ENCODE measurements around the gene IFRD1.

The IFRD1 gene

DNA sequence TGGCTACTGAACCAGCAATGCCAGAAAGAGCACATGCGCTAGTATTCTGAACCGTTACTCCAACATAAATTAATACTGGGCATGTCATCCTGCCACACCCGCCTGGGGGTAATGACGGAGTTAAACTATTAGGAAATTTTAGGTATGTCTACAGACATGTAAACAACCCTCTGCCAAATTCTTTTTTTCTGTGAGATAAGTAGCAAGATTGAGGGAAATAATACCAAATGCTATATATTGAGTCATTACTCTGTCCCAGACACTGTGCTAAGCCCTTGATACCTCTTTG lies 37.9 kb downstream of the IFRD1 start:
- H3K27me3 ChIP-seq (ENCODE audit: control insufficient read depth in 1 of 2, insufficient read depth in 2 of 2, low read length in 2 of 2), result no peaks in the 10 kb centered on the region
- H3K4me1 ChIP-seq (ENCODE audit: control insufficient read depth, insufficient read depth, low read length), result peaks cover 7% of the 10 kb centered on the region
- no peak overlapping the region for H3K4me3 ChIP-seq (ENCODE audit: low read length in 2 of 2)
- no peaks in the 10 kb centered on the region for H3K9me3 ChIP-seq (ENCODE audit: control insufficient read depth in 2 of 2, low read length in 2 of 2)
- no peak overlapping the region for H3K27ac ChIP-seq (ENCODE audit: low read length)
- no peak overlapping the region for H3K9ac ChIP-seq (ENCODE audit: low read length in 2 of 2)
- H3K36me3 ChIP-seq (ENCODE audit: control insufficient read depth in 2 of 2, insufficient read depth in 2 of 2, low read length in 2 of 2), result peaks cover 0 to 2% of the 10 kb centered on the region in 2 donors

DNA sequence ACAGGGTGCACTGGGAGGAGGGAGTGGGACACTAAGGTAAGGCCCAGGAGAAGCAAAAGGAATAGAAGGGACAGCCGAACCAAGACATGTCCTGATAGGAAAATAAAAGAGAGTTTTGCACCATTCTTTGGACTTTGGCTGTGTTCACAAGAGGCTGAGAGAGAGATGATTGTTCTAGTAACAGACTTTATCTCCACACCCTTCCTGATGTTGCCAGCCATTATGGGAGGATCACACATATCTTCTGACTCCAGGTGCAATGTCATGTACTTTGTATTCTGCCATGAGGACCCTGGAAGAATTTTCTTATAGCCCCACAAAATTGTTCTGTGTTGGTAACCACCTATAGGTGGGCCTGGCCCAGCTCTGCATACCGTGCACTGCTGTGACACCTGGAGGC lies 41.9 kb downstream of the IFRD1 start:
- H3K4me3 ChIP-seq (ENCODE audit: low read length in 2 of 2), result no peak overlapping the region
- H3K9me3 ChIP-seq (ENCODE audit: control insufficient read depth in 2 of 2, low read length in 2 of 2), result no peaks in the 10 kb centered on the region
- peaks cover 0 to 2% of the 10 kb centered on the region in 2 donors for H3K36me3 ChIP-seq (ENCODE audit: control insufficient read depth in 2 of 2, insufficient read depth in 2 of 2, low read length in 2 of 2)
- no peak overlapping the region for H3K27ac ChIP-seq (ENCODE audit: low read length)
- H3K27me3 ChIP-seq (ENCODE audit: control insufficient read depth in 1 of 2, insufficient read depth in 2 of 2, low read length in 2 of 2), result no peaks in the 10 kb centered on the region
- no peak overlapping the region for H3K9ac ChIP-seq (ENCODE audit: low read length in 2 of 2)
- H3K4me1 ChIP-seq (ENCODE audit: control insufficient read depth, insufficient read depth, low read length), result no peaks in the 10 kb centered on the region

DNA sequence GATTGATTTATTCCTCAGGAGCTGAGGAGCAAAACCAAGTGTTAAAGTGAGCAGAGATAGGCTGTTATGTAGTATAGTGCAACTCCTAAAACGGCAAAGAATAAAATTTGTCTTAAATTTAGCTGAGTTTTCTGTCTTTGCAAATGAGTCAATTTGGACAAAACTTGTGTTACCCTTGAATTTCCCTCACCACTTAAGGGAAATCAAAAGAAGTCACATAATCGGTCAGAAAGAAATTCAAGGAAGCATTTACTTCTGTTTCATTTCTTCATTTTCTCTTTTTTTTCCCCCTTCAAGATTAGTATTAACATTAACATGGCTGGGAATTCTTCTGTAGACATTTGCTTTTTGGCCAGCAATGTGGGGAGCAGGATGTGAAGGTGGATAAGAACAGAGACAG lies 44.4 kb downstream of the IFRD1 start:
- peaks cover 0 to 2% of the 10 kb centered on the region in 2 donors for H3K36me3 ChIP-seq (ENCODE audit: control insufficient read depth in 2 of 2, insufficient read depth in 2 of 2, low read length in 2 of 2)
- no peak overlapping the region for H3K4me3 ChIP-seq (ENCODE audit: low read length in 2 of 2)
- H3K27me3 ChIP-seq (ENCODE audit: control insufficient read depth in 1 of 2, insufficient read depth in 2 of 2, low read length in 2 of 2), result no peaks in the 10 kb centered on the region
- H3K4me1 ChIP-seq (ENCODE audit: control insufficient read depth, insufficient read depth, low read length), result no peaks in the 10 kb centered on the region
- no peak overlapping the region for H3K9ac ChIP-seq (ENCODE audit: low read length in 2 of 2)
- H3K9me3 ChIP-seq (ENCODE audit: control insufficient read depth in 2 of 2, low read length in 2 of 2), result no peaks in the 10 kb centered on the region
- H3K27ac ChIP-seq (ENCODE audit: low read length), result no peak overlapping the region

DNA sequence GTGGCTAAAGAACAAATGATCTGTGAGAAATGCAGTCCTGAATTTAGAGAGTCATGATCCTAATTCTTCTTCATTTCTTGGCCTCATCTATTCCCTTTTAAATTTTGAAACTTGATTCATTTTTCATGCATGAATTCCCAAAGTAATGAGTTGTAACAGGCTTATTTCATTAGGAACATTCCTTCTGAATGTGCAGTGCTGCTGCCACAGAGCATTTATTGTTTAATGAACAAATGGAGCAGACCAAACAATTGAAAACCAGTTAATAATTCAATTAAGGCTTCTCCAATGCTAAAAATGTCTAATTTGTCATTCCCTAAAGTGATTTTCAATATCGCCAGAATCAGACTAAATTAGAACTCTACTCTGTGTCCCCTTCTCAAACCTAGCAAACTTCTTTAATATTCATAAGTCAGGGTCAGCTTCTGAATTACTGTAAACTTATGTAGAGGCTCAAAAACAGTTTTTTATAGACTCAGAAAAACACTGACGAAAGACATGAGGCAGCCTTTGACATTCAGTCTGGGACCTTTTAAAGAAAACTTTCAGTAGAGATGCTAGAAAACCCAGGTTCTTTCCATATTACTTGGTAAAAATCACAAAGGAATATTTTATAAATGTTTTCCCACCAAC lies 45.0 kb downstream of the IFRD1 start:
- Histone ChIP-seq H3K4me1 (ENCODE audit: control insufficient read depth, insufficient read depth, low read length) (no peaks in the 10 kb centered on the region), H3K36me3 (ENCODE audit: control insufficient read depth in 2 of 2, insufficient read depth in 2 of 2, low read length in 2 of 2) (no peaks in the 10 kb centered on the region), H3K9ac (ENCODE audit: low read length in 2 of 2) (no peak overlapping the region), H3K27ac (ENCODE audit: low read length) (no peak overlapping the region), H3K4me3 (ENCODE audit: low read length in 2 of 2) (no peak overlapping the region), H3K9me3 (ENCODE audit: control insufficient read depth in 2 of 2, low read length in 2 of 2) (no peaks in the 10 kb centered on the region), H3K27me3 (ENCODE audit: control insufficient read depth in 1 of 2, insufficient read depth in 2 of 2, low read length in 2 of 2) (no peaks in the 10 kb centered on the region)

DNA sequence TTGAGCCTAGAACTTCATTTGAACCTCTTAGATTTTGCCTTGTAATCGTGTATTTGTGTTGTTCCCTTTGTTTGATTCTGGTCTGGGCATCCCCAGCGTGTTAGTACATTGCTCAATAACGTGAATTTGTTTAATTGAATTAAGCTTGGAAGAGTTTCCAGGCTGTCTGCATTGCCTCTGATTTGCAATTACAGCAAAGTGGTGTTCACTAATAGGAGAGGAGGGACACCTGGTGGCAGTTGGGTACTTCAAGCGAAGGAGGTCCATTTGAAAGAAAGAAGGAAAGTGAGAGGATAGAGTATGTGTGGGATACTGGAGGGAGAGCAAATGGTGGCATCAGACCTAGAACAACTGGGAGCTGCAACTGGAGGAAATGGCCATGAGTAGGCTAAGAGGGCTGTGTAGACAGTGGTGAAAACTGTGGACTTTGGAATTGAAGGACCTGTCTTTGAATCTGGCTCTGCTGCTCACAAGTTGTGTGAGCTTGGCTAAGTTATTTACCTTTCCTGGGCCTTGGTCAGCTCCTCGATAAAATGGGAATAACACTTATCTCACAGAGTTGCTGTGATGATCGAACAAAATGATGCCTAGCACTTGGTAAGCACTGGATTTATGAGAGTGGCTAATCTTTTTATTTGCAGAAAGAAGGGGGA lies 45.7 kb downstream of the IFRD1 start:
- H3K36me3 ChIP-seq (ENCODE audit: control insufficient read depth in 2 of 2, insufficient read depth in 2 of 2, low read length in 2 of 2), result no peaks in the 10 kb centered on the region
- no peaks in the 10 kb centered on the region for H3K9me3 ChIP-seq (ENCODE audit: control insufficient read depth in 2 of 2, low read length in 2 of 2)
- no peaks in the 10 kb centered on the region for H3K4me1 ChIP-seq (ENCODE audit: control insufficient read depth, insufficient read depth, low read length)
- no peaks in the 10 kb centered on the region for H3K27me3 ChIP-seq (ENCODE audit: control insufficient read depth in 1 of 2, insufficient read depth in 2 of 2, low read length in 2 of 2)
- H3K9ac ChIP-seq (ENCODE audit: low read length in 2 of 2), result no peak overlapping the region
- no peak overlapping the region for H3K4me3 ChIP-seq (ENCODE audit: low read length in 2 of 2)
- H3K27ac ChIP-seq (ENCODE audit: low read length), result no peak overlapping the region

DNA sequence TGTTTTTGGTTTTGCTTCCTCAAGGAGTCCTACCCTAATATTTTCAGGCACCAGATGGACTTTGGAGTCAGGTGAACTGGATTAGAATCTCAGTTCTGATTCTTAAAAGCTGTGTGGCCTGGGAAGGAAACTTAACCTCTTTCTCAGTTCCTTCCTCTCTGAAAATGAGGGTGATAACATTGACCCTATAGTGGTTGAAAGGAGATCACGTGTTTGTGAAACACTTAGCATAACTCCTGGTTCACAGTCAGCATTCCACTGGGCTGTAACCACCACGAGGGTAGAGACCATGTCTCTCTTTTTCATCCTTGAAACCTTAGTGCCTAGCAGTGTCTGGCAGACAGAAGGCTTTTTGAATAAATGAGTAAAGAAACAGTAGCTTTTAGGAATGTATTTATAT lies 47.2 kb downstream of the IFRD1 start:
- no peaks in the 10 kb centered on the region for H3K36me3 ChIP-seq (ENCODE audit: control insufficient read depth in 2 of 2, insufficient read depth in 2 of 2, low read length in 2 of 2)
- no peaks in the 10 kb centered on the region for H3K27me3 ChIP-seq (ENCODE audit: control insufficient read depth in 1 of 2, insufficient read depth in 2 of 2, low read length in 2 of 2)
- H3K9ac ChIP-seq (ENCODE audit: low read length in 2 of 2), result no peak overlapping the region
- H3K4me1 ChIP-seq (ENCODE audit: control insufficient read depth, insufficient read depth, low read length), result no peaks in the 10 kb centered on the region
- H3K4me3 ChIP-seq (ENCODE audit: low read length in 2 of 2), result no peak overlapping the region
- H3K9me3 ChIP-seq (ENCODE audit: control insufficient read depth in 2 of 2, low read length in 2 of 2), result no peaks in the 10 kb centered on the region
- H3K27ac ChIP-seq (ENCODE audit: low read length), result no peak overlapping the region

DNA sequence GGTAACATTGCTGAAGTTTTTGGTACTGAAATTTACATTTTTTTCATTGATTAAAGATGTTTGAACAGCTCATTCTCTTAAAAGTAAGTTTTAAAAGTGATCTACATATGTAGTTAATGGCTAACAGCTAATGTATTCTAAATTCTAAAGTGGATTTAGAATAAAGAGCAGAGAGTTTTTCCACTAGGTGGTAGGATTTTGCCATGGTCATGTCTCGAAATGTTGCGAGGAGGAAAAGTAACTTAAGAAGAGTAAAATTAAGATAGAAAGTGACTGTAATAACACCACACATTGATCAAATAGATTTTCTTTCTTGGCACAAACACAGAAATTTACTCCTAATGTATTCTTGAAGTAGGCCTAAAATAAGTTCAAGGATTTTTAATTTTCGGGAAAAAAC lies 50.4 kb downstream of the IFRD1 start:
- no peak overlapping the region for H3K9ac ChIP-seq (ENCODE audit: low read length in 2 of 2)

DNA sequence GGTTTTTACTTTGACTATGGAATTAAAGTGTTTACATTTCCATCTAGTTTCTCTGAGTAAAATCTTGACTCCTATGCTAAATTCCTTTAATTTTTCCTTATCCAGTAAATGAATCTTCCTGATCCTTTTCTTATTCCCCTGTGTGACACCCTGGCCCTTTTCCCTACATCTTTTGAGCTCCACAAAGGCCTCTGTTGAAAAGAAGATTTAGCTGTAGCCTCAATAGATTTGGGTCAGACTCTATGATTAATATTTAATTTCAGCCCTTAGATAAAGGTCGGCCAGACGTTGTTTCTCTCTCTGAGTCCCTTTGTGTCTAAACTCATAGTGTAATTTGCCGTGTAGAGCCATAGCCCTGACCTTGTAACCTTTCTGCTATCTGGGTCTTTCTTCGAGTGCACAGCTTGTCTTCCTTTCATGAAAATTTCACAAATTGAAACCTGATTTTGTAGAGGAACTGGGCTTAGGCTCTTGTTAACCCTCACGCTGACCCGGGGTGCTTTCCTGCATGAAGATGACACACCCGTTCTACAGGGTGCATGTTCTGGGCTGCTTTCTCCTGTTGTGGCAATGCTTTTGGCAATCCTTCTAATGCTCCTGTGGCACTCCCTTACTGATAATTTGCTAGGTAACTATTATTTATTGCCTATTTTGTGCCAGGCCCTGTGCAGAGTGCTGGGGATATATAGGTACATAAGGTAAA lies 51.7 kb downstream of the IFRD1 start:
- Histone ChIP-seq H3K4me1 (ENCODE audit: control insufficient read depth, insufficient read depth, low read length) (peaks cover 4% of the 10 kb centered on the region), H3K27ac (ENCODE audit: low read length) (no peak overlapping the region), H3K4me3 (ENCODE audit: low read length in 2 of 2) (no peak overlapping the region), H3K9ac (ENCODE audit: low read length in 2 of 2) (no peak overlapping the region), H3K36me3 (ENCODE audit: control insufficient read depth in 2 of 2, insufficient read depth in 2 of 2, low read length in 2 of 2) (no peaks in the 10 kb centered on the region), H3K9me3 (ENCODE audit: control insufficient read depth in 2 of 2, low read length in 2 of 2) (no peaks in the 10 kb centered on the region), H3K27me3 (ENCODE audit: control insufficient read depth in 1 of 2, insufficient read depth in 2 of 2, low read length in 2 of 2) (no peaks in the 10 kb centered on the region)

More for the DNA sequence above, 50.4 kb downstream of the IFRD1 start:
- Histone ChIP-seq H3K27me3 (ENCODE audit: control insufficient read depth in 1 of 2, insufficient read depth in 2 of 2, low read length in 2 of 2) (no peaks in the 10 kb centered on the region), H3K27ac (ENCODE audit: low read length) (no peak overlapping the region), H3K9me3 (ENCODE audit: control insufficient read depth in 2 of 2, low read length in 2 of 2) (no peaks in the 10 kb centered on the region), H3K4me1 (ENCODE audit: control insufficient read depth, insufficient read depth, low read length) (peaks cover 4% of the 10 kb centered on the region), H3K4me3 (ENCODE audit: low read length in 2 of 2) (no peak overlapping the region), H3K36me3 (ENCODE audit: control insufficient read depth in 2 of 2, insufficient read depth in 2 of 2, low read length in 2 of 2) (no peaks in the 10 kb centered on the region)

DNA sequence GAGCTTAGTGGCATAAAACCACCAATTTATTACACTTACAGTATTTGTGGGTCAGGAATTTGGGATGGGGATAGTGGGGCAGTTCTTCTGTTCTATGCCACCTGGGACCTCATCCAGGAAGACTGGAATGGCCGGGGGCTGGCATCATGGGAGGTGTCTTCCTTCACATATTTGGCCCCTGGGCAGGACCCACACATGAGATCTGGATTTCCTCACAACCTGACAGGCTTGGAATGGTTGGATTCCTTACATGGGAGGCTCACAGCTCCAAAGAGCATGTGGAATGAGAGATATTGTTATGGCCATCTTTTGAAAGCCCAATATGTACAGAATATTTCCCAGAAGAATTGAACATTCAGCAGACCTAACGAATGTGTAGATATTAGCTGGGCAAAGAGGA lies 52.4 kb downstream of the IFRD1 start:
- Histone ChIP-seq H3K4me3 (ENCODE audit: low read length in 2 of 2) (no peak overlapping the region), H3K27me3 (ENCODE audit: control insufficient read depth in 1 of 2, insufficient read depth in 2 of 2, low read length in 2 of 2) (no peaks in the 10 kb centered on the region), H3K27ac (ENCODE audit: low read length) (no peak overlapping the region), H3K9ac (ENCODE audit: low read length in 2 of 2) (no peak overlapping the region), H3K9me3 (ENCODE audit: control insufficient read depth in 2 of 2, low read length in 2 of 2) (no peaks in the 10 kb centered on the region), H3K36me3 (ENCODE audit: control insufficient read depth in 2 of 2, insufficient read depth in 2 of 2, low read length in 2 of 2) (no peaks in the 10 kb centered on the region), H3K4me1 (ENCODE audit: control insufficient read depth, insufficient read depth, low read length) (peaks cover 4% of the 10 kb centered on the region)

DNA sequence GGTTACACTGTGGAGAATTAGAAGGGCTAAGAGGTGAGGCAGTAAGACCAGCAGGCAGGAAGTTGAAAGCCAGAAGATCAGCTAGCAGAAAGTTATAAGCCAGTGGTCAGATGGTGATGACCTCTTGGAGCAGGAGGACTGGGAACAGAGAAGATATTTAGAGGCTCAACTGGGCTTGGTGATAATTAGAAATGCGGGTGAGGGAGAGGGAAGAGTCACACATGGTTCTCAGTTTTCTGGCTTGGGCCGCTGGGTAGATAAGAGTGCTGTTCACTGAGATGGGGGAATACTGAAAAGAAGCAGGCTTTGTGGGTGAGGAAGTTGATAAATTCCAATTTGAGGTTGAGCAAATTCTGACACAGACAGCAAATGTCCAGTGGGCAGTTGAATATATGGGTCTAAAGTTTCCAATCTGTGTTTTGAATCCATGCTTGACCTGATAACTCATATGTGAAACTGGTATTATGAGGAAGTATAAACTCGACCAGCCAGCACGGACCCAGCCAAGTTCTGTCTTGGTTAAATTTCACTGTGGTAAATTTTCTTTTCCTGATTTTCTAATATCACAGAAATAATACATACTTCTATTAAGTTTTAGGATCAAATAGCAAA lies 53.2 kb downstream of the IFRD1 start:
- Histone ChIP-seq H3K27ac (ENCODE audit: low read length) (no peak overlapping the region), H3K4me1 (ENCODE audit: control insufficient read depth, insufficient read depth, low read length) (peaks cover 4% of the 10 kb centered on the region), H3K27me3 (ENCODE audit: control insufficient read depth in 1 of 2, insufficient read depth in 2 of 2, low read length in 2 of 2) (no peaks in the 10 kb centered on the region), H3K36me3 (ENCODE audit: control insufficient read depth in 2 of 2, insufficient read depth in 2 of 2, low read length in 2 of 2) (no peaks in the 10 kb centered on the region), H3K9ac (ENCODE audit: low read length in 2 of 2) (no peak overlapping the region), H3K4me3 (ENCODE audit: low read length in 2 of 2) (no peak overlapping the region), H3K9me3 (ENCODE audit: control insufficient read depth in 2 of 2, low read length in 2 of 2) (no peaks in the 10 kb centered on the region)

Measured in stomach smooth muscle (tissue), 2 donors.